Left lung (tissue), 10 donors: Measurements from ENCODE around the gene C6orf89. TPM values are rescaled to one million over a fixed set of nuclear protein-coding genes. Genes with fewer than 3 reads are reported as not detected.

Source experiments
- ATAC-seq: fragments of 200-7000 bp; cut with Tn5 transposase; one replicate; pipeline ENCODE4 v1.9.1; 2020; ENCODE audit warnings: moderate library complexity
- DNase-seq, 4 donors: peaks; one replicate each; pipeline ENCODE4 v3.0.0-alpha.2; 2013 to 2020
- H3K27ac ChIP-seq, 2 donors: fragments of 200-600 bp; sonication (generic) in 1 of 2; one replicate each; pipeline versions ENCODE4 v1.5.0 to v1.8.0; 2020 to 2021
- H3K27me3 ChIP-seq, 2 donors: fragments of 200-600 bp; sonication (generic) in 1 of 2; one replicate each; pipeline versions ENCODE4 v1.5.0 to v1.8.0; 2020 to 2021
- H3K36me3 ChIP-seq, 2 donors: fragments of 200-600 bp; sonication (generic) in 1 of 2; one replicate each; pipeline versions ENCODE4 v1.5.0 to v1.8.0; 2020 to 2021
- H3K4me1 ChIP-seq, 2 donors: fragments of 200-600 bp; one replicate each; pipeline ENCODE4 v1.8.0; 2021
- H3K4me3 ChIP-seq, 2 donors: fragments of 200-600 bp; sonication (generic) in 1 of 2; one replicate each; pipeline versions ENCODE4 v1.5.0 to v1.8.0; 2020 to 2021; ENCODE audit warnings: mild to moderate bottlenecking in 1 of 2
- H3K9me3 ChIP-seq, 2 donors: fragments of 200-600 bp; sonication (generic) in 1 of 2; one replicate each; pipeline versions ENCODE4 v1.5.0 to v1.8.0; 2020 to 2021
- intact Hi-C, 2 donors: fragments of 100-400 bp; cut with DNase I; formaldehyde crosslinking; loops; one replicate each; pipeline versions ENCODE4 v1.11.2 to v1.14.2; 2022
- polyA plus RNA-seq, 6 donors: library from polyadenylated mRNA; unstranded; fragments of 120-200 nt; gene quantifications; one replicate each; pipeline ENCODE4 v1.2.1, GENCODE V29; 2013; ENCODE audit not compliant: insufficient read length in 6 of 6
- total RNA-seq, 2 donors: library from RNA; stranded (reverse); fragmentation: NEBNext Ultra II Directional; extraction: Animal tissue kit (Norgen Biotek cat#: 25700); gene quantifications; one replicate each; pipeline ENCODE4 v1.2.1, GENCODE V29; 2021
- TF ChIP-seq, protein P1 (sequence below), 2 donors: fragments of 200-600 bp; sonication (generic) in 1 of 2; IDR thresholded peaks; one replicate each; pipeline versions ENCODE4 v1.5.0 to v1.8.0; 2021; ENCODE audit warnings: antibody characterized with exemption in 2 of 2
- donor health status: DM: no; HTN: yes; CAD: no.
- donor health status: DM: no; HTN: no; CAD: no.

The C6orf89 gene
- total and polyA plus RNA-seq, 8 donors = 43.8 to 59.6 (median 48.0) TPM

DNA sequence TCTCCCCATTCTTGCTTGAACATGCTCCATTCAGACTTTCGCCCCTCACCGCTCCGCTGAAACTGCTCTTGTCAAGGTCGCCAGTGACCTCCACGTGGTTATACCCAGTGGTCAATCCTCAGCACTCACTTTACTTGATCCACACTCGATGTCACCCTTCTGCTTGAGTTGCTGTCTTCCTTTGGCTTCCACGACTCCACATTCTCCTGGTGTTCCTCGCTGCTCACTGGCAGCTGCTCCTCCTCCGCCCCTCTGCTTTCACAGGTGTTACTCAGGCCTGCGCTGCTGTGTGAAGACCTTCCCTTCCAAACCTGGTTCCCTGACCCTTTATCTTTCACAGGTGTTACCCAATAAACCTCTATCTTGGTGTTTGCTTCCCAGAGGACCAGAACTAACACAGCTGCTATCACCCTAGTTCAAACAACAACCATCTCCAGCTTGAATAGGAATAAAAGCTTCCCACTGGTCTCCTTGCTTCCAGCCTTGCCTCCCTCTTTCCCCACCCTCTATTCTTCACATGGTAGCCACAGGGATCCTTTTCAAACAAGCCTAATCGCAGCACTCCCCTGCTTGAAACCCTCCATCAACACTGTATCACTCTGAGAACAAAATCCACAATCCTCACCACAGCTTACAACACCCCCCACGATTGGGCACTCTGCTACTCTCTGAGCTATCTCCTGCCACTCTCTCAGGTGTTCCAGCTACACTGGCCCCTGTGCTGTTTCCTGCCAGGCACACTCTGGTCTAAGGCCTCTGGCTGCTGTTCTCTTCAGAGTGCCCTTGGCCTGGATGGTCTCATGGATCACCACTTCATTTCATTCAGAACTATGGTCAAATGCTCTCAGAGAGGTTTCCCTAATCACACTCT lies 21.8 kb upstream of the C6orf89 start:
- ATAC-seq = no peak
- TF ChIP-seq, protein P1, sequence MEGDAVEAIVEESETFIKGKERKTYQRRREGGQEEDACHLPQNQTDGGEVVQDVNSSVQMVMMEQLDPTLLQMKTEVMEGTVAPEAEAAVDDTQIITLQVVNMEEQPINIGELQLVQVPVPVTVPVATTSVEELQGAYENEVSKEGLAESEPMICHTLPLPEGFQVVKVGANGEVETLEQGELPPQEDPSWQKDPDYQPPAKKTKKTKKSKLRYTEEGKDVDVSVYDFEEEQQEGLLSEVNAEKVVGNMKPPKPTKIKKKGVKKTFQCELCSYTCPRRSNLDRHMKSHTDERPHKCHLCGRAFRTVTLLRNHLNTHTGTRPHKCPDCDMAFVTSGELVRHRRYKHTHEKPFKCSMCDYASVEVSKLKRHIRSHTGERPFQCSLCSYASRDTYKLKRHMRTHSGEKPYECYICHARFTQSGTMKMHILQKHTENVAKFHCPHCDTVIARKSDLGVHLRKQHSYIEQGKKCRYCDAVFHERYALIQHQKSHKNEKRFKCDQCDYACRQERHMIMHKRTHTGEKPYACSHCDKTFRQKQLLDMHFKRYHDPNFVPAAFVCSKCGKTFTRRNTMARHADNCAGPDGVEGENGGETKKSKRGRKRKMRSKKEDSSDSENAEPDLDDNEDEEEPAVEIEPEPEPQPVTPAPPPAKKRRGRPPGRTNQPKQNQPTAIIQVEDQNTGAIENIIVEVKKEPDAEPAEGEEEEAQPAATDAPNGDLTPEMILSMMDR (IDR thresholded peaks at IDR 0.05) = no peak
- H3K36me3 ChIP-seq = peaks cover 0 to 38% of the 10 kb centered on the region in 2 donors
- H3K27ac ChIP-seq = no peak overlapping the region
- intact Hi-C loops = no loop called here
- DNase-seq = no peak
- no peaks in the 10 kb centered on the region for H3K4me1 ChIP-seq
- no peaks in the 10 kb centered on the region for H3K9me3 ChIP-seq
- H3K4me3 ChIP-seq = no peak overlapping the region
- no peaks in the 10 kb centered on the region for H3K27me3 ChIP-seq

DNA sequence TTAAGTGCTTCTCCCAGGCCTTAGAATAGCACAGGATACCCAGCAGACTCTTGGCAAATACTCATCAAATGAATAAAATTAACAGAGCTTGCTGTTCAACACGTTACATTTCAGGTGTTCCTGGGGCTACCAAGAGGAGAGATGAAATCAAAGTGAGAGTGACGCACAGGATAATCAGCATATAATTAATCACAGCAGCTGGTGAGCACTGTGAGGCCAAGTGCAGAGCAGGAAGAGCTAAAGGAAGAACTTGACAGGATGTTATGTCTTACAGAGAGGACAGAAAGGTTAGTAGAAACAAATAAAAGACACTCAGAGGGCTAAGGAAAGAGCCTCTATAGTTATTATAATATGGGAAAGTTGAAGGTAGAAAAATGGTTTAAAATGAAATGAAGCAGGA lies 19.9 kb upstream of the C6orf89 start:
- H3K27me3 ChIP-seq = no peaks in the 10 kb centered on the region
- TF ChIP-seq, protein P1 (IDR thresholded peaks at IDR 0.05) = no peak
- no peak for DNase-seq
- peaks cover 0 to 49% of the 10 kb centered on the region in 2 donors for H3K36me3 ChIP-seq
- intact Hi-C loops = no loop called here
- no peaks in the 10 kb centered on the region for H3K9me3 ChIP-seq
- no peaks in the 10 kb centered on the region for H3K4me1 ChIP-seq
- no peak for ATAC-seq
- no peak overlapping the region for H3K27ac ChIP-seq
- H3K4me3 ChIP-seq = no peak overlapping the region

DNA sequence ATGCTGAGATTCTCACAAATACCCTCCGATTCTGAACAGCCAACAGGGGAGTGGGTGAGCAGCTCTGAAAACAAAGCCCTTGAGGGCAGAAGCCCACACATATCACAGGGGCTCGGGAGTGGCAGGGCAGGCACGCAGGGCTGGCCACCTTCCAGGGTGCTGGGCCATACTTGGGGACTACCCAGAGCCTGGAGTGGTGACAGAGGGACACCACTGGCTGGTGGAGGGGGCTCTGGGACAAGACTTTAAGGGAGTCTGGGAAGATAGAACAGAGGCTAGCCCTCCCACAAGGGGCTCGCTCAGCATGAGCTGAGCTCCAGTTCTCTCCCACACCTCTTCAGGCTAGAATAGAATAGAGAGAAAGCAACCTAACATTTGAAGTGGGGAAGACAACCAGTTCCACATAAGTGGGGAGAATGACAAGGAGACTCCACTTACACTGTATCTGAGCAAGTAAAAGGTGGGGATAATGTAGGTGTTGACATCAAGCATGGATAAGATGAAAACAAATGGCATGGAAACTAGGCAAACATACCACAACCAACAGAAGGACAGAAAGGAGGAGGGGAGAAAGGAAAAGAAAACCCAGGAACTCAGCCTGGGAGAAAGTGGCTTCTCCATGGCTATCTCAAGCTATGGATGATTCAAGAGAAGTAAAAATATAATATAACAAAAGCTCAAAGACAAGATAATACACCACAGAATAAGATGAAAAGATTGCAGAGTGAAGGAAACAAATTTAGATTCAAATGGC lies 18.1 kb upstream of the C6orf89 start:
- H3K27me3 ChIP-seq = no peaks in the 10 kb centered on the region
- intact Hi-C loops = no loop called here
- ATAC-seq (no peak), DNase-seq (no peak)
- H3K4me3 ChIP-seq = no peak overlapping the region
- H3K4me1 ChIP-seq = peaks cover 0 to 3% of the 10 kb centered on the region in 2 donors
- no peak overlapping the region for H3K27ac ChIP-seq
- H3K36me3 ChIP-seq = peaks cover 0 to 50% of the 10 kb centered on the region in 2 donors
- H3K9me3 ChIP-seq = no peaks in the 10 kb centered on the region
- TF ChIP-seq, protein P1 (IDR thresholded peaks at IDR 0.05) = no peak

DNA sequence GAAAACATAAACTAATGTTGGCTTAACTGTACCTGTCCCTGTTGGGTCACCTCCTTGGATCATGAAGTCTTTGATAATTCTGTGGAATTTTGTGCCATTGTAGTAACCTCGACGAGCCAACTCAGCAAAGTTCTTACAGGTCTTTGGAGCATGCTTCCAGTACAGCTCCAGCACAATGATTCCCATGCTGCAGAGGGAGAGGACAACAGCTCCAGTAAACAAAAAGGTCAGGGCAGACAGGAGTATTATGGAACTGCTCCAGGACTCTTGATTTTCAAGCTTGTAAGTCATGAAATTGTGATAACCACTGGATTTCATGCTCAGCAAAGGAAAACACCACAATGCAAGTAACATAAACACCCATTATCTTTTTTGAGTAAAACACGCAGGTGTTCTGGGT lies 14.1 kb upstream of the C6orf89 start:
- Histone ChIP-seq H3K4me1 (peaks cover 0 to 28% of the 10 kb centered on the region in 2 donors), H3K4me3 (no peak overlapping the region), H3K36me3 (peaks cover 0 to 31% of the 10 kb centered on the region in 2 donors), H3K9me3 (no peaks in the 10 kb centered on the region), H3K27me3 (no peaks in the 10 kb centered on the region), H3K27ac (no peak overlapping the region)
- ATAC-seq (no peak), DNase-seq (no peak)
- TF ChIP-seq, protein P1 (IDR thresholded peaks at IDR 0.05) = no peak
- intact Hi-C loops = no loop called here

DNA sequence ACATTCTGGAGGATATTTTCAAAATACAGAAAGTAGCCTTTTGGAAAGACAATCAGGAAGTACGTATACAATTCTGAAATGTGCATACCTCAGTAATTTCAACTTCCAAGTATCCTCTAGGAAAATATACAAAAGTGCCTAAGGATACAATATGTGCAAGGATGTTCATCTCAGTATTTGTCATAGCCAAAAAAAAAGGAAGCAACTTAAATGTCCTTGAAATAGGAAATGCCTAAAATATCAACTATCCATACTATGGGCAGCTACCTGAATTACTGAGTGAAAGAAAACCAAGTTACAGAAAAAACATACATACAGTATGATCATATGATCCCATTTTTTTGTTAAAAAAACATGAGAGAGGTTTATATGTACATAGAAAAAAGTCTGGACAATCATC lies 12.6 kb upstream of the C6orf89 start:
- Histone ChIP-seq H3K4me1 (peaks cover 0 to 28% of the 10 kb centered on the region in 2 donors), H3K9me3 (no peaks in the 10 kb centered on the region), H3K4me3 (no peak overlapping the region), H3K27ac (no peak overlapping the region), H3K27me3 (no peaks in the 10 kb centered on the region), H3K36me3 (peaks cover 0 to 23% of the 10 kb centered on the region in 2 donors)
- intact Hi-C loops = no loop called here
- TF ChIP-seq, protein P1 (IDR thresholded peaks at IDR 0.05) = no peak
- no peak for ATAC-seq
- DNase-seq = no peak
